ENCODE measurements around the gene LRRC58.
"Not testable (repeated sequence)": the region's sequence is repeated elsewhere in the genome, so short reads cannot be mapped to it uniquely, and the experiment has no call there.

The LRRC58 gene

DNA sequence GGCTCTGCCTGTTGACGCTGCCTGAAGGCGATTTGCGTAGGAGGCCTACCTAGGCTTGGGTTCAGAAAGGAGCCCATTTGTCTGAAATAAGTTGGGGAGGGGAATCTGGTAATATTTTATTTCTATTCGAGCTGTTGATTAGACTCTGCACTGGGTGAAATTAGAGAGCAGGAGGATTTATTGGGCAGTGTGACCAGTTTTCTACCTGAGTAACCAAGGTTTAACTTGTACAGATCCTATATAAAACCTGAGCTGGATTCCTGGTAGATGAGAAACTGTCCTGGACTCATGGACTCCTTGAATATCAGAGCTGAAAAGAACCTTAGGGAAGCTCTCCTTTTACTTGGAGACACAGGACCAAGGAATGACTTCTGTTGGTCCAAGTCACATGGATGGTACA is 44.5 kb downstream of the LRRC58 start:
- H3K4me3 ChIP-seq (ENCODE audit: low read depth, low read length): no peak overlapping the region
- TF ChIP-seq, protein P1, sequence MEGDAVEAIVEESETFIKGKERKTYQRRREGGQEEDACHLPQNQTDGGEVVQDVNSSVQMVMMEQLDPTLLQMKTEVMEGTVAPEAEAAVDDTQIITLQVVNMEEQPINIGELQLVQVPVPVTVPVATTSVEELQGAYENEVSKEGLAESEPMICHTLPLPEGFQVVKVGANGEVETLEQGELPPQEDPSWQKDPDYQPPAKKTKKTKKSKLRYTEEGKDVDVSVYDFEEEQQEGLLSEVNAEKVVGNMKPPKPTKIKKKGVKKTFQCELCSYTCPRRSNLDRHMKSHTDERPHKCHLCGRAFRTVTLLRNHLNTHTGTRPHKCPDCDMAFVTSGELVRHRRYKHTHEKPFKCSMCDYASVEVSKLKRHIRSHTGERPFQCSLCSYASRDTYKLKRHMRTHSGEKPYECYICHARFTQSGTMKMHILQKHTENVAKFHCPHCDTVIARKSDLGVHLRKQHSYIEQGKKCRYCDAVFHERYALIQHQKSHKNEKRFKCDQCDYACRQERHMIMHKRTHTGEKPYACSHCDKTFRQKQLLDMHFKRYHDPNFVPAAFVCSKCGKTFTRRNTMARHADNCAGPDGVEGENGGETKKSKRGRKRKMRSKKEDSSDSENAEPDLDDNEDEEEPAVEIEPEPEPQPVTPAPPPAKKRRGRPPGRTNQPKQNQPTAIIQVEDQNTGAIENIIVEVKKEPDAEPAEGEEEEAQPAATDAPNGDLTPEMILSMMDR (IDR thresholded peaks at IDR 0.05; ENCODE audit: insufficient read depth, low read length, missing control alignments): no peak
- CTCF ChIA-PET: no interaction called here
- POLR2A ChIA-PET: no interaction called here
- no peak for DNase-seq (ENCODE audit: low read depth, low spot score)

DNA sequence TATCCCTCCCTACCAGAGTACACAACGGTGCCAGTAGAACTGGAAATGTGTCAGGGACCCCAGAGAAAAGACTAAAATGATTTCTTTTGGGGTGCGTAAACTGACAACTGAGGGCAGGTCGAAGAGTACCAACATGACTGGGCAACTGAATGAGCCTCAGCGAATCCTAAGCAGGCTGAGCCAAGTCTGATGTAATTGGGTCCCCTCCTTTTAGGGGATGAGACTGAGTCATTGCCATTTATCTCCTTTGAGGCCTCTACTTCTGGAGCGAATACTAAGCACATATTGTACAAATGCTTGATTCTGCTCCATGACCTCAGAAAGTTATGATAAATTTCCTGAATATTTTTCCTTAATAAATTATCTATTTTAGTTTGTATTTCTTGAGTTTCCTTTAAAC is 46.8 kb downstream of the LRRC58 start:
- CTCF ChIA-PET: no interaction called here
- no peak for DNase-seq (ENCODE audit: low read depth, low spot score)
- no peak overlapping the region for H3K4me3 ChIP-seq (ENCODE audit: low read depth, low read length)
- POLR2A ChIA-PET: no interaction called here
- TF ChIP-seq, protein P1 (IDR thresholded peaks at IDR 0.05; ENCODE audit: insufficient read depth, low read length, missing control alignments): no peak

DNA sequence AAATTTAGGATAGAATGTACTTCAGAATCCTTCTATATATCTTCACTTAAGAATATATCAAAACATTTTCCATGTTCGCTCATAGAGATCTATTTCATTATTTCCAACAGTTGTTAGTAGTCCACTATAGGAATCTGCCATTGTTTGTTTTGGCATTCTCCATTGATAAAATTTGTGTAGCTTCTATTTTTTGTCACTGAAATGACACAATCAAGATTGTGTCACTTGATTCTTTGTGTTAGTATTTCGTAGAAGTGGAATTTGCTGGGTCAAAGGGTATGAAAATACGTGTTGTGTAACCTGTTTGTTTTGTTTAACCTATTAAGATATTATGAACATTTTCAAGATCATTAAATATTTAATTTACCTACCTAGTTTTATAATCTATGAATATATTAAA is 48.2 kb downstream of the LRRC58 start:
- POLR2A ChIA-PET: no interaction called here
- CTCF ChIA-PET: interaction anchor here (0.7 kb wide), 1 partner anchor 14 kb away, joined by 3 read pairs; no protein-coding TSS in a partner anchor
- TF ChIP-seq, protein P1 (IDR thresholded peaks at IDR 0.05; ENCODE audit: insufficient read depth, low read length, missing control alignments): no peak
- no peak for DNase-seq (ENCODE audit: low read depth, low spot score)
- no peak overlapping the region for H3K4me3 ChIP-seq (ENCODE audit: low read depth, low read length)

DNA sequence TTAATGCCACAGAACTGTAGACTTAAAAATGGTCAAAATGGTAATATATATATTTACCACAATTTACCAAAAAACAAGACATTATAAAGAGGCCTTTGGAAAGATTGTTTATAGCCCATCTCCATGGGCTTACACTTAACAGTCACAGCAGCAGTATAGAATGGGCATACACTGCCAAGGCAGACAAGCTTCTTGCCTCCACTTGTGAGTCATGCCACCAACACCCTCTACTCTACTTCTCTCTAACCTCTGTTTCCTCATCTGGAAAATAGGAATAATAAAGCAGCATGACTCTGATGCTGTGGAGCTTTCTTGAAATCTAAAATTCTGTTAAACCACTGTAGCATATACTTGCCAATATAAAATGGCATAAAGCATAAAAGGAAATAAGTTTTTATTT is 49.8 kb downstream of the LRRC58 start:
- POLR2A ChIA-PET: no interaction called here
- TF ChIP-seq, protein P1 (IDR thresholded peaks at IDR 0.05; ENCODE audit: insufficient read depth, low read length, missing control alignments): no peak
- CTCF ChIA-PET: interaction anchor here (2.7 kb wide), 1 partner anchor 55 kb away, joined by 10 read pairs; no protein-coding TSS in a partner anchor
- no peak overlapping the region for H3K4me3 ChIP-seq (ENCODE audit: low read depth, low read length)
- no peak for DNase-seq (ENCODE audit: low read depth, low spot score)

DNA sequence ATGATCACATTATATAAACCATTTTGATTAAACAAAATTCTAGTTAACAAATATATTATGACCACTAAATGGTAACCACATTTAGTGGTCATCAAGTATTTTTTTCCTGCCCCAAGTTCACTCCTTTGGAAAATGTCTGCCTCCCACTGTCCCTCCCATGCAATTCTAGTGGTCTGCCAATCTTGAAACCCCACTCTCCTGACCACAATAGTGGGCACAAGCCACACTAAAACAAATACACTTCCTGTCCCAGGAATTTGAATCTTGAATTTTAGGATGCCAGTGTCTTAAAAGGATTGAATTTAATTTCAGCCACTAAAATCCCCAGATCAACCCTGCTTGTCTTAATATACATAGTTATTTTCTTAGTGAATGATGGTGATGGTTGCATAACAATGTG is 50.2 kb downstream of the LRRC58 start:
- CTCF ChIA-PET: interaction anchor here (1.0 to 2.7 kb wide), 2 partner anchors 11 to 55 kb away, joined by 3 to 10 read pairs; no protein-coding TSS in a partner anchor
- DNase-seq (ENCODE audit: low read depth, low spot score): no peak
- H3K4me3 ChIP-seq (ENCODE audit: low read depth, low read length): no peak overlapping the region
- POLR2A ChIA-PET: no interaction called here
- TF ChIP-seq, protein P1 (IDR thresholded peaks at IDR 0.05; ENCODE audit: insufficient read depth, low read length, missing control alignments): no peak

DNA sequence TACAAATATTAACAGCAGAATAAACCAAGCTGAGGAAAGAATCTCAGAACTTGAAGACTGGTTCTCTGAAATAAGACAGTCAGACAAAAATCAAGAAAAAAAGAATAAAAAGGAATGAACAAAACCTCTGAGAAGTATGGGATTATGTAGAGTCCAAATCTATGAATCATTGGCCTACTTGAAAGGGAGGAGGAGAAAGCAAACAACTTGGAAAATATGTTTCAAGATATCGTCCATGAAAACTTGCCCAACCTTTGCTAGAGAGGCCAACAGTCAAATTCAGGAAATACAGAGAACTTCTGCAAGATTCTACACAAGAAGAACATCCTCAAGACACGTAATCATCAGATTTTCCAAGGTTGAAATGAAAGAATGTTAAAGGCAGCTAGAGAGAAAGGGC is 57.6 kb downstream of the LRRC58 start:
- DNase-seq (ENCODE audit: low read depth, low spot score); H3K4me3 ChIP-seq (ENCODE audit: low read depth, low read length); POLR2A ChIA-PET; CTCF ChIA-PET: not testable (repeated sequence)

DNA sequence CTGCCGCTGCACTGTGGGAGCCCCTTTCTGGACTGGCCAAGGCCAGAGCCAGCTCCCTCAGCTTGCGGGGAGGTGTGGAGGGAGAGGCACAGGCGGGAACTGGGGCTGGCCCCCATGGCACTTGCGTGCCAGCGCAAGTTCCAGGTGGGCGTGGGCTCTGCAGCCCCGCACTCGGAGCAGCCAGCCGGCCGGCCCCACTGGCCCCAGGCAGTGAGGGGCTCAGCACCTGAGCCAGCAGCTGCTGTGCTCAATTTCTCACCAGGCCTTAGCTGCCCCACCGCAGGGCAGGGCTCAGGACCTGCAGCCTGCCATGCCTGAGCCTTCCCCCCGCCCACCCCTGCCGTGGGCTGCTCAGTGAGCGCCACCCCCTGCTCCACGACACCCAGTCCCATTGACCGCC is 59.5 kb downstream of the LRRC58 start:
- H3K4me3 ChIP-seq (ENCODE audit: low read depth, low read length): no peak overlapping the region
- TF ChIP-seq, protein P1 (IDR thresholded peaks at IDR 0.05; ENCODE audit: insufficient read depth, low read length, missing control alignments): no peak
- ChIA-PET CTCF (no interaction called here), POLR2A (no interaction called here)
- DNase-seq (ENCODE audit: low read depth, low spot score): no peak

All from AG04449 (cell line).